MG63 (cell line): ENCODE measurements around the gene ZNF148. TPM values are rescaled to one million over a fixed set of nuclear protein-coding genes. Genes with fewer than 3 reads are reported as not detected.
"Not testable (repeated sequence)": the region's sequence is repeated elsewhere in the genome, so short reads cannot be mapped to it uniquely, and the experiment has no call there.

ENCODE experiments used
- DNase-seq: peaks from one replicate; pipeline ENCODE4 v3.0.0-alpha.2; 2020
- H3K27me3 ChIP-seq: fragments of 250-450 bp; sonication (Bioruptor Pico); 2 replicates; pipeline ENCODE4 v1.5.1; 2020; ENCODE audit warnings: mild to moderate bottlenecking, moderate library complexity
- H3K36me3 ChIP-seq: fragments of 250-450 bp; sonication (Bioruptor Pico); 2 replicates; pipeline ENCODE4 v1.5.1; 2020; ENCODE audit warnings: mild to moderate bottlenecking, moderate library complexity
- H3K4me3 ChIP-seq: fragments of 250-450 bp; sonication (Bioruptor Pico); 2 replicates; pipeline ENCODE4 v1.5.1; 2020; ENCODE audit warnings: mild to moderate bottlenecking, moderate library complexity
- H3K9me3 ChIP-seq: fragments of 250-450 bp; sonication (Bioruptor Pico); 2 replicates; pipeline ENCODE4 v1.5.1; 2020; ENCODE audit warnings: mild to moderate bottlenecking, moderate library complexity
- total RNA-seq: library from RNA; depleted of rRNA; stranded (reverse); fragments of >200 nt; shearing (Covaris generic); gene quantifications from 2 replicates; pipeline ENCODE4 v1.2.3, GENCODE V29; 2014; ENCODE audit warnings: low replicate concordance; rRNA removed

Gene ZNF148
- 22.3 and 39.4 TPM in 2 replicates for total RNA-seq

- H3K9me3 ChIP-seq: no peaks in the 10 kb centered on the region
- H3K4me3 ChIP-seq: peak within 1 kb of the TSS; percentile 88
- H3K27me3 ChIP-seq: no peaks in the 10 kb centered on the region
- DNase-seq: peak; percentile 95
- H3K36me3 ChIP-seq: peaks cover 21% of the 10 kb centered on the region
These were observed at the start of gene ZNF148 for GRCh38 chr3:125374996-125375941. Gene ZNF148, minus strand, starts transcription at chr3:125375325. Its CDS starts 61,685 bp downstream, at chr3:125313640.

GRCh38 chr3:125418306-125418705, 43.2 kb upstream of the ZNF148 start:
- Histone ChIP-seq H3K36me3 (no peaks in the 10 kb centered on the region), H3K4me3 (no peak overlapping the region), H3K27me3 (no peaks in the 10 kb centered on the region), H3K9me3 (0 out of 2 replicates have a peak, but pooled peaks cover 3% of the 10 kb centered on the region)
- DNase-seq: no peak

- Histone ChIP-seq H3K36me3 (no peaks in the 10 kb centered on the region), H3K4me3 (no peak overlapping the region), H3K27me3 (no peaks in the 10 kb centered on the region), H3K9me3 (0 out of 2 replicates have a peak, but pooled peaks cover 3% of the 10 kb centered on the region)
- DNase-seq: no peak
These were observed 41.1 kb upstream of the ZNF148 start for GRCh38 chr3:125416235-125416634.

GRCh38 chr3:125414669-125415068, 39.5 kb upstream of the ZNF148 start:
- H3K27me3 ChIP-seq: no peaks in the 10 kb centered on the region

GRCh38 chr3:125410922-125411321, 35.8 kb upstream of the ZNF148 start:
- Histone ChIP-seq H3K4me3 (no peak overlapping the region), H3K27me3 (no peaks in the 10 kb centered on the region), H3K9me3 (no peaks in the 10 kb centered on the region; the same call in 1 of the 2 replicates), H3K36me3 (no peaks in the 10 kb centered on the region)
- DNase-seq: no peak

More at GRCh38 chr3:125414669-125415068, 39.5 kb upstream of the ZNF148 start:
- 0 out of 2 replicates have a peak, but pooled peaks cover 3% of the 10 kb centered on the region for H3K9me3 ChIP-seq
- no peaks in the 10 kb centered on the region for H3K36me3 ChIP-seq
- H3K4me3 ChIP-seq: no peak overlapping the region
- DNase-seq: no peak

DNA sequence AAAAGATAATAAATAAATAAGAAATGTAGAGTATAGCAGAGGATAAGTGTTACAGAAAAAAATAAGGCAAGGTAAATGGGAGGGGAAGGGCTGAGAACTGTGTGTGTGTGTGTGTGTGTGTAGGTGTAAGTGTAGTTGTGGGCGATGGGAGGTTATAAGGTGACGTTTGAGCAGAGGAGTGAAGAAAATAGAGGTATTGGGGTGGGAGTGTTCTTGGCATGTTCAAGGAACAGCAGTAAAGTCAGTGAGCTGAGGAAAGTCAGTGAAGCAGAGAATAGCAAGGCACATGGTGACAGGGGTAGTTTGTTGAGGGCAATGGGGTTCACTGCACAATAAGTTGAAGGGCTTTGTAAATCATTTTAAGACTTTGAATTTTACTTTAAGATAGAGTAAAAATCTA, 30.9 kb upstream of the ZNF148 start:
- H3K9me3 ChIP-seq: no peaks in the 10 kb centered on the region; the same call in 1 of the 2 replicates
- no peaks in the 10 kb centered on the region for H3K27me3 ChIP-seq
- no peak for DNase-seq
- no peak overlapping the region for H3K4me3 ChIP-seq
- H3K36me3 ChIP-seq: no peaks in the 10 kb centered on the region

DNA sequence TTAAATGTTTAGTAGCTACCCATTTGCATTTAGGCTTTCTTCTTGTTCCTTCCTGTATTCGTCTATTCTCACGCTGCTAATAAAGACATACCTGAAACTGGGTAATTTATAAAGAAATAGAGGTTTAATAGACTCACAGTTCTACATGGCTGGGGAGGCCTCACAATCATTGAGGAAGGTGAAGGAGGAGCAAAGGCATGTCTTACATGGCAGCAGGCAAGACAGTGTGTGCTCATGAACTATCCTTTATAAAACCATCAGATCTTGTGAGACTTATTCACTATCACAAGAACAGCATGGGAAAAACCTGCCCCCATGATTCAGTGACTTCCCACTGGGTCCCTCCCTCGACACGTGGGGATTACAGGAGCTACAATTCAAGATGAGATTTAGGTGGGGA, 30.4 kb upstream of the ZNF148 start:
- not testable (repeated sequence) for H3K9me3 ChIP-seq, H3K4me3 ChIP-seq, DNase-seq, H3K36me3 ChIP-seq, H3K27me3 ChIP-seq

GRCh38 chr3:125403789-125404188, 28.7 kb upstream of the ZNF148 start:
- H3K36me3 ChIP-seq: no peaks in the 10 kb centered on the region
- H3K9me3 ChIP-seq: no peaks in the 10 kb centered on the region; the same call in 1 of the 2 replicates
- DNase-seq: peak; percentile 70
- no peak overlapping the region for H3K4me3 ChIP-seq
- no peaks in the 10 kb centered on the region for H3K27me3 ChIP-seq

DNA sequence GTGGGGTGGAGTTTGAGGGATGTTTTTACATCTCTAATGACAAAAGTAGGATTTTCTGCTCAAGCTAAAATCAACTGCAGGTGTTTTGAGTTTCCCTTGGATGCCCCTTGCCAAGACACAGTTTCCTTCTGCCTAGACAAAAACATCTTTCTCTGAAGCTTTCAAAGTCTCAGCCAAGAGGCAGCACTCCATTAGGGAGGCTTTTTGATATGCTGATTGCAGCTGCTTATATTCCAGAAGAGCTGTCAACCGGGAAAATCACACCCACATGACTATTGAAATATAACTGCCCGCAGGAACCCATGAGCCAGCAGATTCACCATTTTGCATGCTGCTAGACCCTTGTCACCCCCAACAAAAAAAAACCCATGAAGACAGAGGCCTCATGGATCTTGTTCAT, 27.5 kb upstream of the ZNF148 start:
- Histone ChIP-seq H3K4me3 (no peak overlapping the region), H3K36me3 (no peaks in the 10 kb centered on the region), H3K9me3 (no peaks in the 10 kb centered on the region; the same call in 1 of the 2 replicates), H3K27me3 (no peaks in the 10 kb centered on the region)
- no peak for DNase-seq

DNA sequence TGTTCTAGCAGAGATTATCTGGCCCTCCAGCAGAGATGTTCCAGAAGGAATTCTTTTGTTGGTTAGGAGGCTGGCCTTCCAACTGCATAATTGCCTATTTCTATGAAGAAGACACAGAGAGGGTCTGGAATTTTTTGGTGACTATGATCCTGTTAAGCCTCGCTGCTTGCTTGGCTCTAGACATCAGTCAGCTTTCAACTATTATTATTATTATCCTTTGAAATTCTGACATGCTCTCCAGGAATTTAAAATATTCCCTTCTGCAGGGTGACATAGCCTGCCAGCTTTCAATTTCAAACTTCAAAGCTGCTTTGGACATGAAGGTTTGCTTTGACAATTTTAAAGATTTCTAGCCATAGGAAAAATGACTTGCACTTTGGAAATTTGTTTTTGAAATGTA, 26.3 kb upstream of the ZNF148 start:
- Histone ChIP-seq H3K9me3 (no peaks in the 10 kb centered on the region; the same call in 1 of the 2 replicates), H3K36me3 (no peaks in the 10 kb centered on the region), H3K4me3 (no peak overlapping the region), H3K27me3 (no peaks in the 10 kb centered on the region)
- peak; percentile 46 for DNase-seq

GRCh38 chr3:125398952-125399351, 23.8 kb upstream of the ZNF148 start:
- no peaks in the 10 kb centered on the region for H3K36me3 ChIP-seq
- no peak for DNase-seq
- H3K27me3 ChIP-seq: no peaks in the 10 kb centered on the region
- no peaks in the 10 kb centered on the region for H3K9me3 ChIP-seq
- no peak overlapping the region for H3K4me3 ChIP-seq

DNA sequence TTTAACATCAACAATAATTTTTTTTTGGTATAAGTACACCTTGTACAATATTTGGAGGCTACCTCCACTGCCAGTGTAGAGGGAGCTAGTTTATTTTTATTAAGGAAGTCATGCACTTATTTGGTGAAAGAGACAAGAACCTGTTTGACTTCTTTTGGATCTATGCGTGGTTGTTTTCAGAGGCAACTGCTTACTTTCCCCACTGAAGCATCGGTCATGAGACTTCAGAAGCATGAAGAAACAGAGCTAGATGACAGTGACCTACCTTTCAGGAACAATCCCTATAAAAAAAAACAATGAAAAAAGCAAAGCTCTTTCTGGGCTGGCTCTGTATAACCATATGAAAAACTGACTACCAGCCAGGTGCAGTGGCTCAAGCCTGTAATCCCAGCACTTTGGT, 20.0 kb upstream of the ZNF148 start:
- no peaks in the 10 kb centered on the region for H3K9me3 ChIP-seq
- no peak overlapping the region for H3K4me3 ChIP-seq
- no peak for DNase-seq
- no peaks in the 10 kb centered on the region for H3K36me3 ChIP-seq
- H3K27me3 ChIP-seq: no peaks in the 10 kb centered on the region

DNA sequence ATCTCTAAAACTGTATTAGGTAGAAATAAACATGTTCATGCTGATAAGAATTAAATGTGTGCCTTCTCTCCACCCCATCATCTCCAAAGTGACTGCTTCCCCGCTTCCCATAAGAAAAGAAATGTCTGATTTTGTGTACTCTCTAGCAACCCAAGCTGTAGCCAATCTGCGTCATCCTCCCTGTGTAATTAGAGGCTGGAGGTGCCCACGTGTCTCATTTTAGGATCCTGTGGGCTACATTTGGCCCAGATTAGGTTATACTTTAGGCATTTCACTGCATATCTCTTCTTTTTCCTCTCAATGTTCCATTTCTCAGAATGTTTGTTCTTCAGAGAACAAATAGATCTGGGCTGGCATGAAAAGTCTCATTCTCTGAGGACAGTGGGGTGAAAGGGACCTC, 19.3 kb upstream of the ZNF148 start:
- no peak overlapping the region for H3K4me3 ChIP-seq
- H3K36me3 ChIP-seq: no peaks in the 10 kb centered on the region
- H3K9me3 ChIP-seq: no peaks in the 10 kb centered on the region
- DNase-seq: no peak
- no peaks in the 10 kb centered on the region for H3K27me3 ChIP-seq

DNA sequence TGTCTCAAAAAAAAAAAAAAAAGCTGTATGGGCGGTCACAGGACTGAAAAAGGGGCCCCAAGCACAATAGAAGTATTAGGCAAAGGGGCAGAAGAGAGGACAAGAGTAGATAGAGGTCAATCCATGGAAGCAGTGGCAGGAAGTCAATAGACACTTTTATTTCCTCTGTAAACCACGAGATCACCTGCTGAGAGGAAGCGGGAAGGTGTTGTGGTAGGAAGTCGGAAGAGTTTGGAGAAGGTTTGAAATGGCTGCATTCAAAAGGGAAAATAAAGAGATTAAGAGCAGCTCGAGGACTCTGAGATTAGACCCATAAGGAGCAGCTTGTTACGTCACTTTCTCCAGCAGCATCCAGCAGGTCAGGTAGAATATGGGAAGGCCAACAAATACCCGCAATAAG, 14.2 kb upstream of the ZNF148 start:
- no peak overlapping the region for H3K4me3 ChIP-seq
- no peaks in the 10 kb centered on the region for H3K9me3 ChIP-seq
- no peak for DNase-seq
- no peaks in the 10 kb centered on the region for H3K27me3 ChIP-seq
- no peaks in the 10 kb centered on the region for H3K36me3 ChIP-seq

GRCh38 chr3:125388369-125388768, 13.2 kb upstream of the ZNF148 start:
- H3K9me3 ChIP-seq, H3K27me3 ChIP-seq, H3K4me3 ChIP-seq, H3K36me3 ChIP-seq, DNase-seq: not testable (repeated sequence)

GRCh38 chr3:125386811-125387210, 11.7 kb upstream of the ZNF148 start:
- Histone ChIP-seq H3K4me3 (no peak overlapping the region), H3K9me3 (no peaks in the 10 kb centered on the region)
- peak; percentile 84 for DNase-seq

GRCh38 chr3:125383744-125384143, 8.6 kb upstream of the ZNF148 start:
- no peak for DNase-seq

More at GRCh38 chr3:125386811-125387210, 11.7 kb upstream of the ZNF148 start:
- H3K27me3 ChIP-seq: no peaks in the 10 kb centered on the region
- no peaks in the 10 kb centered on the region for H3K36me3 ChIP-seq

GRCh38 chr3:125382298-125382697, 7.2 kb upstream of the ZNF148 start:
- no peaks in the 10 kb centered on the region for H3K36me3 ChIP-seq
- no peak for DNase-seq
- H3K27me3 ChIP-seq: no peaks in the 10 kb centered on the region
- no peaks in the 10 kb centered on the region for H3K9me3 ChIP-seq
- no peak overlapping the region for H3K4me3 ChIP-seq

More at GRCh38 chr3:125383744-125384143, 8.6 kb upstream of the ZNF148 start:
- Histone ChIP-seq H3K27me3 (no peaks in the 10 kb centered on the region), H3K4me3 (no peak overlapping the region), H3K36me3 (no peaks in the 10 kb centered on the region), H3K9me3 (no peaks in the 10 kb centered on the region)
